HCT116 (cell line): Measurements from ENCODE around the gene SLC16A12. TPM values are rescaled to one million over a fixed set of nuclear protein-coding genes. Genes with fewer than 3 reads are reported as not detected.

Experiments used
- ATAC-seq: fragments of 200-7000 bp; cut with Tn5 transposase; 2 replicates; pipeline ENCODE4 v1.9.1; 2020; ENCODE audit warnings: mild to moderate bottlenecking, moderate library complexity
- BruUV-seq: library from RNA; stranded (reverse); fragments of 400-500 nt; replicated peaks from 2 replicates; lab custom pipeline; 2021; lab: Mats Ljungman, UMichigan
- CTCF ChIA-PET: fragments of 300-600 bp; sonication (Branson Sonifier 250); formaldehyde crosslinking; loops from one replicate; lab custom pipeline; 2021; ENCODE audit warnings: antibody characterized with exemption; lab: Charles Lee
- POLR2A ChIA-PET: fragments of 300-600, 350-600 bp; sonication (Branson Sonifier 250); formaldehyde crosslinking; loops from one replicate; lab custom pipeline; 2021; ENCODE audit warnings: antibody characterized with exemption; lab: Charles Lee
- RAD21 ChIA-PET, 2 experiments: fragments of 300-600 bp; sonication (Branson Sonifier 250); formaldehyde crosslinking; loops; one replicate each; lab custom pipeline; 2023; ENCODE audit warnings: low total read pairs in 2 of 2; ENCODE audit not compliant: uncharacterized antibody in 2 of 2, unreplicated experiment in 2 of 2, low non-redundant PET in 1 of 2; lab: Charles Lee
- DNase-seq: peaks from one replicate; pipeline ENCODE4 v3.0.0-alpha.2; 2010; ENCODE audit warnings: low read depth, low spot score
- H2AFZ ChIP-seq: fragments of 200-600 bp; shearing (Covaris generic), sonication (generic); 2 replicates; pipeline ENCODE4 v1.6.1; 2017; ENCODE audit warnings: low read depth, mixed run types, mixed read lengths, antibody characterized with exemption, low read length; ENCODE audit not compliant: poor library complexity, severe bottlenecking
- H3K27ac ChIP-seq: 2 replicates; pipeline ENCODE4 v1.5.1; 2012; ENCODE audit warnings: low read depth, low read length
- H3K27me3 ChIP-seq: fragments of 200-600 bp; sonication (generic); 2 replicates; pipeline ENCODE4 v1.6.1; 2016; ENCODE audit warnings: mixed run types, low read length, mixed read lengths; ENCODE audit not compliant: insufficient read depth
- H3K36me3 ChIP-seq, 2 experiments: fragments of 200-500 bp in 1 of 2; fragments of 200-600 bp in 1 of 2; sonication (Bioruptor generic) in 1 of 2; sonication (generic) in 1 of 2; 2 replicates each; pipeline versions ENCODE4 v1.5.1 to v1.6.1; 2014 to 2016; ENCODE audit warnings: low read length in 2 of 2, inconsistent platforms in 1 of 2, mixed read lengths in 1 of 2, mixed run types in 1 of 2; ENCODE audit not compliant: insufficient read depth in 2 of 2, control insufficient read depth in 1 of 2
- H3K4me1 ChIP-seq, 2 experiments: fragments of 200-600 bp in 1 of 2; sonication (generic) in 1 of 2; 2 replicates each; pipeline versions ENCODE4 v1.5.1 to v1.6.1; 2012 to 2017; ENCODE audit warnings: low read length in 2 of 2, inconsistent platforms in 1 of 2, mild to moderate bottlenecking in 1 of 2, mixed read lengths in 1 of 2, mixed run types in 1 of 2, moderate library complexity in 1 of 2; ENCODE audit not compliant: insufficient read depth in 2 of 2, control insufficient read depth in 1 of 2
- H3K4me2 ChIP-seq: fragments of 200-600 bp; sonication (generic); 2 replicates; pipeline ENCODE4 v1.6.1; 2017; ENCODE audit warnings: mixed run types, low read length, mixed read lengths
- H3K4me3 ChIP-seq, 2 experiments: fragments of 200-600 bp in 1 of 2; sonication (generic) in 1 of 2; replicated peaks in 1 of 2; 2 replicates each; pipeline ENCODE4 v1.5.1; 2011 to 2016; ENCODE audit warnings: low read length in 2 of 2, control low read depth in 1 of 2, low read depth in 1 of 2, mild to moderate bottlenecking in 1 of 2, mixed read lengths in 1 of 2, mixed run types in 1 of 2
- H3K79me2 ChIP-seq: fragments of 200-600 bp; sonication (generic); 2 replicates; pipeline ENCODE4 v1.6.1; 2017; ENCODE audit warnings: mild to moderate bottlenecking, mixed run types, low read length, moderate library complexity, mixed read lengths; ENCODE audit not compliant: insufficient read depth
- H3K9ac ChIP-seq: fragments of 200-600 bp; sonication (generic); 2 replicates; pipeline ENCODE4 v1.6.1; 2016; ENCODE audit warnings: low read length, mixed read lengths
- H3K9me2 ChIP-seq: fragments of 200-600 bp; sonication (generic), shearing (Covaris generic); 2 replicates; pipeline ENCODE4 v1.6.1; 2017; ENCODE audit warnings: mixed run types, mild to moderate bottlenecking, moderate library complexity; ENCODE audit not compliant: insufficient read depth
- H3K9me3 ChIP-seq, 2 experiments: fragments of 200-500 bp in 1 of 2; fragments of 200-600 bp in 1 of 2; sonication (Bioruptor generic) in 1 of 2; sonication (generic) in 1 of 2; 2 replicates each; pipeline ENCODE4 v1.6.1; 2014 to 2017; ENCODE audit warnings: low read length in 2 of 2, mixed read lengths in 2 of 2, inconsistent platforms in 1 of 2, low read depth in 1 of 2, mild to moderate bottlenecking in 1 of 2, mixed run types in 1 of 2, moderate library complexity in 1 of 2; ENCODE audit not compliant: control insufficient read depth in 1 of 2, insufficient read depth in 1 of 2
- H4K20me1 ChIP-seq: fragments of 200-600 bp; sonication (generic), shearing (Covaris generic); 2 replicates; pipeline ENCODE4 v1.6.1; 2017; ENCODE audit warnings: mixed run types, mild to moderate bottlenecking, moderate library complexity; ENCODE audit not compliant: insufficient read depth
- ATF3 ChIP-seq: IDR thresholded peaks from 2 replicates; pipeline ENCODE4 v1.6.1; 2012
- CTCF ChIP-seq, 3 experiments: fragments of 200-600 bp in 1 of 3; sonication (generic) in 1 of 3; IDR thresholded peaks in 2 of 3; conservative IDR thresholded peaks in 1 of 3; 2 replicates each; pipeline ENCODE4 v1.5.1; 2012 to 2017; ENCODE audit warnings: low read depth in 2 of 3, low read length in 2 of 3, antibody characterized with exemption in 1 of 3, borderline replicate concordance in 1 of 3, control low read depth in 1 of 3, mild to moderate bottlenecking in 1 of 3, mixed read lengths in 1 of 3, mixed run types in 1 of 3, moderate library complexity in 1 of 3; ENCODE audit not compliant: insufficient read depth in 1 of 3
- EGR1 ChIP-seq: IDR thresholded peaks from 2 replicates; pipeline ENCODE4 v1.6.1; 2012; ENCODE audit warnings: low read depth
- ELF1 ChIP-seq: IDR thresholded peaks from 2 replicates; pipeline ENCODE4 v1.6.1; 2012; ENCODE audit warnings: low read depth, borderline replicate concordance
- EZH2 ChIP-seq: fragments of 200-600 bp; sonication (generic); IDR thresholded peaks from 2 replicates; pipeline ENCODE4 v1.6.1; 2017; ENCODE audit warnings: antibody characterized with exemption, mixed run types
- EZH2phosphoT487 ChIP-seq: fragments of 200-600 bp; IDR thresholded peaks from 2 replicates; pipeline ENCODE4 v1.6.1; 2018; ENCODE audit warnings: antibody characterized with exemption, borderline replicate concordance
- MAX ChIP-seq: IDR thresholded peaks from 2 replicates; pipeline ENCODE4 v1.6.1; 2012
- POLR2A ChIP-seq: IDR thresholded peaks from 2 replicates; pipeline ENCODE4 v1.7.0; 2011; ENCODE audit warnings: borderline replicate concordance; ENCODE audit not compliant: insufficient read depth, insufficient read length; ENCODE audit errors: extremely low read depth
- RAD21 ChIP-seq: IDR thresholded peaks from 2 replicates; pipeline ENCODE4 v1.6.1; 2012; ENCODE audit warnings: low read depth, mild to moderate bottlenecking
- SP1 ChIP-seq: IDR thresholded peaks from 2 replicates; pipeline ENCODE4 v1.6.1; 2012; ENCODE audit warnings: low read depth
- intact Hi-C: fragments of 100-400 bp; cut with micrococcal nuclease; formaldehyde crosslinking; loops from 2 replicates; pipeline ENCODE4 v1.10.0; 2022
- total RNA-seq: library from RNA; stranded (reverse); gene quantifications from one replicate; pipeline ENCODE4 v1.2.1, GENCODE V29; 2021; ENCODE audit not compliant: unreplicated experiment
- TF ChIP-seq, protein P1 (sequence below): IDR thresholded peaks from 2 replicates; pipeline ENCODE4 v1.6.1; 2012; ENCODE audit warnings: low read depth

SLC16A12 gene
- total RNA-seq, 1 experiment from 2014 or later, result not detected

- Histone ChIP-seq H3K9ac (no peak overlapping the region), H4K20me1 (no peaks in the 10 kb centered on the region), H3K9me2 (no peaks in the 10 kb centered on the region), H3K36me3 (no peaks in the 10 kb centered on the region), H3K4me3 (no peak overlapping the region), H3K9me3 (no peaks in the 10 kb centered on the region), H2AFZ (peak overlapping the region; percentile 5), H3K27ac (no peak overlapping the region), H3K79me2 (no peaks in the 10 kb centered on the region), H3K4me2 (no peak overlapping the region), H3K4me1 (peaks cover 2 to 11% of the 10 kb centered on the region in 2 experiments; a peak in 3 of 4 replicates), H3K27me3 (no peaks in the 10 kb centered on the region)
- ATAC-seq (peak; percentile 38; the same call in 1 of the 2 replicates), DNase-seq (peak; percentile 22)
- no peak for TF ChIP-seq ELF1
- peak; percentile 81 for TF ChIP-seq RAD21
- TF ChIP-seq CTCF (IDR thresholded peaks at IDR 0.05 in 2 of 3, conservative IDR thresholded peaks at IDR 0.05 in 1 of 3; ENCODE audit: borderline replicate concordance in 1 of 3, insufficient read depth in 1 of 3, low read depth in 2 of 3, low read length in 2 of 3), result peak in 2 of 3 experiments; percentile 44 to 70; a peak in 3 of 6 replicates
- intact Hi-C loops, result loop anchor here (1.0 kb wide), 1 partner anchor 172 kb away; no protein-coding TSS in a partner anchor
- ChIA-PET CTCF (interaction anchor here (1.0 to 3.0 kb wide), 2 partner anchors 20 to 173 kb away, joined by 5 to 11 read pairs; no protein-coding TSS in a partner anchor), POLR2A (no interaction called here), RAD21 (no interaction called here)
- BruUV-seq, result no TSS peak
These were observed 146.1 kb downstream of the SLC16A12 start for GRCh38 chr10:89389254-89389653.

DNA sequence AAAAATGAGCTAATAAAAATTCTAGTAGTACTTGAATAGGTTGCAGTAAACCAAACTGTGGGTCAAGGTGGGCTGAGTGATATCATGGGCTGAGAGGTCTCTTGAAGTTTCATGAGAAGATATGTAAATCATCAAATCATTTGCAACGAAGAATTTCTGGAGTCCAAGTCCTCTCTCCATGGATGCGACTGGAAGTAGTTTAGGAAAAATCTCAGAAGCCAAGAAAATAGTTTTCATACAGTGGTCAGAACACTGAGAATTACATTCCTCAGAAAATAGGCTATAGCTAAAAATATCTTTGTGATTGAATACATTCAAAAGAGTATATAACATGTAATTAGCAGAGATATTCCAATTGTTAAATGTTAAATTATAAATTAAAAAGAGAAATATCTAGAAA, 146.6 kb downstream of the SLC16A12 start:
- intact Hi-C loops, result loop anchor here (1.0 kb wide), 1 partner anchor 172 kb away; no protein-coding TSS in a partner anchor
- H3K9ac ChIP-seq, result no peak overlapping the region
- H3K27ac ChIP-seq, result no peak overlapping the region
- no peak overlapping the region for H3K4me3 ChIP-seq
- no peaks in the 10 kb centered on the region for H3K79me2 ChIP-seq
- ChIA-PET POLR2A (no interaction called here), CTCF (interaction anchor here (1.0 to 3.0 kb wide), 2 partner anchors 19 to 173 kb away, joined by 5 to 11 read pairs; no protein-coding TSS in a partner anchor), RAD21 (no interaction called here)
- no peak for ATAC-seq
- H4K20me1 ChIP-seq, result no peaks in the 10 kb centered on the region
- no peak for DNase-seq
- no peaks in the 10 kb centered on the region for H3K9me2 ChIP-seq
- peaks cover 2 to 11% of the 10 kb centered on the region in 2 experiments; a peak in 3 of 4 replicates for H3K4me1 ChIP-seq
- no peaks in the 10 kb centered on the region for H3K36me3 ChIP-seq
- BruUV-seq, result no TSS peak
- H3K9me3 ChIP-seq, result no peaks in the 10 kb centered on the region
- no peak overlapping the region for H3K4me2 ChIP-seq
- no peak overlapping the region for H2AFZ ChIP-seq
- no peaks in the 10 kb centered on the region for H3K27me3 ChIP-seq
- TF ChIP-seq POLR2A (no peak), EGR1 (no peak), MAX (no peak), EZH2phosphoT487 (no peak), SP1 (no peak), EZH2 (no peak), ATF3 (no peak)
- TF ChIP-seq, protein P1, sequence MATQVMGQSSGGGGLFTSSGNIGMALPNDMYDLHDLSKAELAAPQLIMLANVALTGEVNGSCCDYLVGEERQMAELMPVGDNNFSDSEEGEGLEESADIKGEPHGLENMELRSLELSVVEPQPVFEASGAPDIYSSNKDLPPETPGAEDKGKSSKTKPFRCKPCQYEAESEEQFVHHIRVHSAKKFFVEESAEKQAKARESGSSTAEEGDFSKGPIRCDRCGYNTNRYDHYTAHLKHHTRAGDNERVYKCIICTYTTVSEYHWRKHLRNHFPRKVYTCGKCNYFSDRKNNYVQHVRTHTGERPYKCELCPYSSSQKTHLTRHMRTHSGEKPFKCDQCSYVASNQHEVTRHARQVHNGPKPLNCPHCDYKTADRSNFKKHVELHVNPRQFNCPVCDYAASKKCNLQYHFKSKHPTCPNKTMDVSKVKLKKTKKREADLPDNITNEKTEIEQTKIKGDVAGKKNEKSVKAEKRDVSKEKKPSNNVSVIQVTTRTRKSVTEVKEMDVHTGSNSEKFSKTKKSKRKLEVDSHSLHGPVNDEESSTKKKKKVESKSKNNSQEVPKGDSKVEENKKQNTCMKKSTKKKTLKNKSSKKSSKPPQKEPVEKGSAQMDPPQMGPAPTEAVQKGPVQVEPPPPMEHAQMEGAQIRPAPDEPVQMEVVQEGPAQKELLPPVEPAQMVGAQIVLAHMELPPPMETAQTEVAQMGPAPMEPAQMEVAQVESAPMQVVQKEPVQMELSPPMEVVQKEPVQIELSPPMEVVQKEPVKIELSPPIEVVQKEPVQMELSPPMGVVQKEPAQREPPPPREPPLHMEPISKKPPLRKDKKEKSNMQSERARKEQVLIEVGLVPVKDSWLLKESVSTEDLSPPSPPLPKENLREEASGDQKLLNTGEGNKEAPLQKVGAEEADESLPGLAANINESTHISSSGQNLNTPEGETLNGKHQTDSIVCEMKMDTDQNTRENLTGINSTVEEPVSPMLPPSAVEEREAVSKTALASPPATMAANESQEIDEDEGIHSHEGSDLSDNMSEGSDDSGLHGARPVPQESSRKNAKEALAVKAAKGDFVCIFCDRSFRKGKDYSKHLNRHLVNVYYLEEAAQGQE, result no peak
